OCI-LY7 (cell line): ENCODE measurements around the gene ARRDC3.

ENCODE experiments used
- EZH2phosphoT487 ChIP-seq: fragments of 200-600 bp; sonication (generic); IDR thresholded peaks from 2 replicates; pipeline ENCODE4 v1.6.1; 2018; ENCODE audit warnings: low read depth, borderline replicate concordance, mild to moderate bottlenecking, mixed run types, antibody characterized with exemption, low read length, moderate library complexity, mixed read lengths
- TF ChIP-seq, protein P1 (sequence below): fragments of 200-600 bp; sonication (generic); conservative IDR thresholded peaks from 2 replicates; pipeline ENCODE4 v1.5.1; 2014; ENCODE audit warnings: mild to moderate bottlenecking, antibody characterized with exemption, low read length, moderate library complexity, mixed read lengths

GRCh38 chr5:91369480-91369879 is 13.6 kb downstream of the ARRDC3 start:
- TF ChIP-seq, protein P1, sequence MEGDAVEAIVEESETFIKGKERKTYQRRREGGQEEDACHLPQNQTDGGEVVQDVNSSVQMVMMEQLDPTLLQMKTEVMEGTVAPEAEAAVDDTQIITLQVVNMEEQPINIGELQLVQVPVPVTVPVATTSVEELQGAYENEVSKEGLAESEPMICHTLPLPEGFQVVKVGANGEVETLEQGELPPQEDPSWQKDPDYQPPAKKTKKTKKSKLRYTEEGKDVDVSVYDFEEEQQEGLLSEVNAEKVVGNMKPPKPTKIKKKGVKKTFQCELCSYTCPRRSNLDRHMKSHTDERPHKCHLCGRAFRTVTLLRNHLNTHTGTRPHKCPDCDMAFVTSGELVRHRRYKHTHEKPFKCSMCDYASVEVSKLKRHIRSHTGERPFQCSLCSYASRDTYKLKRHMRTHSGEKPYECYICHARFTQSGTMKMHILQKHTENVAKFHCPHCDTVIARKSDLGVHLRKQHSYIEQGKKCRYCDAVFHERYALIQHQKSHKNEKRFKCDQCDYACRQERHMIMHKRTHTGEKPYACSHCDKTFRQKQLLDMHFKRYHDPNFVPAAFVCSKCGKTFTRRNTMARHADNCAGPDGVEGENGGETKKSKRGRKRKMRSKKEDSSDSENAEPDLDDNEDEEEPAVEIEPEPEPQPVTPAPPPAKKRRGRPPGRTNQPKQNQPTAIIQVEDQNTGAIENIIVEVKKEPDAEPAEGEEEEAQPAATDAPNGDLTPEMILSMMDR, result no peak
- no peak for TF ChIP-seq EZH2phosphoT487
